GM12874 (cell line): Measurements from ENCODE around the gene SPTBN1.

Experiments used
- TF ChIP-seq, protein P1 (sequence below): IDR thresholded peaks from 2 replicates; pipeline ENCODE4 v1.5.1; 2011; ENCODE audit warnings: low read depth, mild to moderate bottlenecking, control low read depth, low read length, moderate library complexity; ENCODE audit not compliant: insufficient read depth

Gene SPTBN1

DNA sequence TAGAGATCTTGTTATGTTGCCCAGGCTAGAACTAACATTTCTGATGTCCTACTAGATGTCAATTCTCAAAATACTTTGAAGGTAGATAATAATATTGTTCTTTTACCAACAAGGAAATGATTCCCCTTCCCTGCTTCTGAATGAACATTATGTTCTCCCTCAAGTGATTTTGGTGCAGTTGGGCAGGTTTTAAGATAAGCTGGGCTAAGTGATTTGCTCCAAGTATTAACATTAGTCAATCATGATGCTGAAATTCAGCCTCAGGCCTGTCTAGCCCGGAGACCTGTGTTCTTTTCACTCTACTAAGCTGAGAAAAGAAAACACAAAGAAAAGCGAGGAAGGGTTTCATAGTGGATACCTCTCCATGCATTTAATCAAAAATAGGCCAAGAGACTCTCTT is 38.5 kb upstream of the SPTBN1 start:
- TF ChIP-seq, protein P1, sequence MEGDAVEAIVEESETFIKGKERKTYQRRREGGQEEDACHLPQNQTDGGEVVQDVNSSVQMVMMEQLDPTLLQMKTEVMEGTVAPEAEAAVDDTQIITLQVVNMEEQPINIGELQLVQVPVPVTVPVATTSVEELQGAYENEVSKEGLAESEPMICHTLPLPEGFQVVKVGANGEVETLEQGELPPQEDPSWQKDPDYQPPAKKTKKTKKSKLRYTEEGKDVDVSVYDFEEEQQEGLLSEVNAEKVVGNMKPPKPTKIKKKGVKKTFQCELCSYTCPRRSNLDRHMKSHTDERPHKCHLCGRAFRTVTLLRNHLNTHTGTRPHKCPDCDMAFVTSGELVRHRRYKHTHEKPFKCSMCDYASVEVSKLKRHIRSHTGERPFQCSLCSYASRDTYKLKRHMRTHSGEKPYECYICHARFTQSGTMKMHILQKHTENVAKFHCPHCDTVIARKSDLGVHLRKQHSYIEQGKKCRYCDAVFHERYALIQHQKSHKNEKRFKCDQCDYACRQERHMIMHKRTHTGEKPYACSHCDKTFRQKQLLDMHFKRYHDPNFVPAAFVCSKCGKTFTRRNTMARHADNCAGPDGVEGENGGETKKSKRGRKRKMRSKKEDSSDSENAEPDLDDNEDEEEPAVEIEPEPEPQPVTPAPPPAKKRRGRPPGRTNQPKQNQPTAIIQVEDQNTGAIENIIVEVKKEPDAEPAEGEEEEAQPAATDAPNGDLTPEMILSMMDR = no peak

DNA sequence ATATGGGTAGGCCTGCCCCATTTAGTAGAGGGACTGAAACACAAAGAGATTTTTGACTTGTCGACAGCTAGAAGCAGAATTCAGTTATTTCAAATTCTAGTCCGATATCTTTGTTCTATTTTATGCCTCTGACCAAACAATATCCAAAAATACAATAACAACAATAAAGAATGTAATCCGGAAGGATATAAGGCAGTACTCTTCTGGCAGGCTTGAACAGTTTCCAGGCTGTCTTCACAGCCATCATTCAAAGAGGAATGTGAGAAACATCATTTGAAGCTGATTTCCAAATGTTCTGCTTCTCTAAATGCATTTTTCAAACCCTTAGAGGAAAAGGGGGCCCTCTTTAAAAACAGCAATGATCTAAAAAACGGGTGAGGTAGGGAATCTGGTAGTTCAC is 36.7 kb upstream of the SPTBN1 start:
- TF ChIP-seq, protein P1 = no peak

DNA sequence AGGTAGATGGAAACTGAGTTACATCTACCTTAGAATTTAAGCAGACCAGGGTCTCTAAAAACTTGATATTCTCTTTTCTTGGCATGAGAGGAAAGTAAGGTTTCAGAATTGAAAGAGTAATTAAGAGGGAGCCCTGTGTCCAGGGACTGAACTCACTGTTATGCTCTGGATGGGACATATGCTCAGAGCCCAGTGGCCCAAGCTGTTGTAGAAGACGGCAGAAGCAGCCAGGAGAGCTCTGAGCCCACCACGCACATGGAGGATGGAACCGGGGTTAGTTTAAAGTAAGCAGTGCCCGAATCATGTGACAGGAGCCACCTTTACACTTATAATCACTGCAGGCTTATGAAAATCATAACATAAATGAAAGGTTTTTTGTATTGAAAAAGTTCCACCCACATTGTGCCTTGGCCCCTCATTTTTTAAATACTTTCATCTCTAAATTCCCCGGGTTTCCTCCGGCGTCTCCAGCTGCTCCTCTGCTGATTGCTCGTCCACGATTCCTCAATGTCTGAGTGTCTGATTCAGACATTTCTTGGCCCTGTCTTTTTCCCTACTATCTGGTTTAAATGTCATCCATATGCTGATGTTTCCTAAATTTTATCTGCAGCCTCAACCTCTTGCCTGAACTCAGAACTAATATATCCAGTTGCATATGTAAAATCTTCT is 36.1 kb upstream of the SPTBN1 start:
- TF ChIP-seq, protein P1 = no peak

DNA sequence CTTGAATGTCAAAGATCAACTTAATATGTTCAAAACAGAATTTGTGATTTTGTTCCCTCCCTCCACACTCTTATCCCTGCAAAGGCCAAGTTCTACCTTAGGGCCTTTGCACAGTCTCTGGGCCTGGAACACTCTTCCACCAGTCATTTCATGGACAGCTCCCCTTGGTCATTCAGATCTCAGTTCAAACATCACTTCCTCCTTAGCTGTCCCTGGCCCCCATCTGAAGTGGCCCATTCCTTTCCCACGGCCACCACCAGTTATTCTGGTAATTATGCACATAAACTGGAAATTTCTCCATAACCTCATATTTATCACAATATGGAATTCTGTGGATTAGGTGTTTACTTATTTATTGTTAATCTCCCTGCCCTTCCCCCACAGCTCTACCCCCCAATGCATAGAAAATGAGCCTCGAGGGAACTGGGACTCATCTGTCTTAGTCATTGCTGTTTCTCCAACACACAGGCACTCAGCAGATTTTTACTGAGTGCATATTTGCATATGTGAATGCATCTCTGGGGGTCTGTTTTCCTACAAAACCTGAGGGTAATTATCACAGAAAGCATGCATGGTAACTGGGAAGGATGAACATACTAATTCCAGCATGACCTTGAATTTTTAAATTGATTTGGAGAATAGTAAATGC is 35.5 kb upstream of the SPTBN1 start:
- TF ChIP-seq, protein P1 = no peak

DNA sequence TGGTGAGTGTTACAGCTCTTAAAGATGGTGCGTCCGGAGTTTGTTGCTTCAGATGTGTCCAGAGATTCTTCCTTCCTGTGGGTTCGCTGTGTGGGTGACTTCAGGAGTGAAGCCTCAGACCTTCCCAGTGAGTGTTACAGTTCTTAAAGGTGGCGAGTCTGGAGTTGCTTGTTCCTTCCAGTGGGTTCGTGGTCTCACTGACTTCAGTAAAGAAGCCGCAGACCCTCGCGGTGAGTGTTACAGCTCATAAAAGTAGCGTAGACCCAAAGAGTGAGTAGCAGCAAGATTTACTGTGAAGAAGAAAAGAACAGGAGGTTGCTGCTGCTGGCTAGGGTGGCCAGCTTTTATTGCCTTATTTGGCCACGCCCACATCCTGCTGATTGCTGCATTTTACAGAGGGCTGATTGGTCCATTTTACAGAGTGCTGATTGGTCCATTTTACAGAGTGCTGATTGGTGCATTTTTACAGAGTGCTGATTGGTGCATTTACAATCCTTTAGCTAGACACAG is 34.0 kb upstream of the SPTBN1 start:
- TF ChIP-seq, protein P1 = no peak

DNA sequence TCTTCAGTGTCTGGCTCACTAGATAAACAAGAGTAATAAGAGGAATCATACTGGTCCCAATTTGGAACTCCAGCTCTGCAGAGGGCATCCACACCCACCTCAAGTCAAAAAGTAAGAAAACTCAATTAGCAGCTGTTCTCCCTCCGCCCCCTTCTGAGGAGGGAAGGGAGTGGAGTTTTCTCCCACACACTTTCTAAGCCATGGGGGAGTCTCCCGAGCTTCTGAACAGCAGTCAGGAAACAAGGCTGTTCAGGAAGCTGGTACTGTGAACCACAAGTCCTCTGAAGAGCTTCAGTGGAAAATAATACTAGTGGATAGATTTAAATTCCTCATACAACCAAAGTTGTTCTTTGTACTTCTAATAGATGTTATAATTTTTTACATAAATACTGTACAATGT is 32.9 kb upstream of the SPTBN1 start:
- TF ChIP-seq, protein P1 = no peak

DNA sequence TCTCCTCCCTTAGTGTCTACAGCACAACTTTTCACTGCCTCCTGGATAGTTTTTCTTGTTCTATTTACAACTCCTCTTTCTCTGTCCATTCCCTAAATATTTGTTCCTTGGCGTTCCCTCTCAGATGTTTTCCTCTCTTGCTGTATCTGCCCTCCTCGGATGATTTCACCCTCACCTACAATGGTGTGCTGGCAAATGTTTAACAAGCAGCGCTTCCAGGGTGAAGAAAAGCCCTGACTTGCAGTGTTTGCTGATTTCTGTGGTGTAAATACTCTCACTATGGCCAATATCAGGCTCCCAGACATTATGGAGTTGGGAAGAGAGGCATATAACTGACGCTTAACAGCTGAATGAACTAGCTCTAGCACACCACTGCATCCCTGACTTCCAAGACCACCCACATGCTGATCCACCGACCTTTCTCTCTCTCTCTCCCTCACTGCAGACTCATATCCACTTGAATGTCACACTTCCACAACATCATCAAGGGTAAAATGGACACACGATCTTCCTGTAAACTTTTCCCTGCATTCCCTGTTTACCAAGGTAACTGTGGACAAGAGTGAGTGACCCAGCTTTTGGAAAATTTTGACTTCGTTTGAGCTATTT is 31.5 kb upstream of the SPTBN1 start:
- TF ChIP-seq, protein P1 = no peak
